ENCODE measurements around the gene PDZRN3.

The PDZRN3 gene

GRCh38 chr3:73415118-73415517 is 209.6 kb downstream of the PDZRN3 start:
- DNase-seq (ENCODE audit: low spot score) = no peak

- DNase-seq (ENCODE audit: low spot score) = no peak
Observed at GRCh38 chr3:73413619-73414018, 211.1 kb downstream of the PDZRN3 start.

- no peak for DNase-seq (ENCODE audit: low spot score)
Observed at GRCh38 chr3:73411993-73412392, 212.7 kb downstream of the PDZRN3 start.

- no peak for DNase-seq (ENCODE audit: low spot score)
Observed at GRCh38 chr3:73411545-73411944, 213.2 kb downstream of the PDZRN3 start.

- no peak for DNase-seq (ENCODE audit: low spot score)
Observed at GRCh38 chr3:73409138-73409763, 215.5 kb downstream of the PDZRN3 start.

GRCh38 chr3:73408634-73409033 is 216.1 kb downstream of the PDZRN3 start:
- DNase-seq (ENCODE audit: low spot score) = no peak

- DNase-seq (ENCODE audit: low spot score) = no peak
Observed at GRCh38 chr3:73407577-73407976, 217.2 kb downstream of the PDZRN3 start.

- no peak for DNase-seq (ENCODE audit: low spot score)
Observed at GRCh38 chr3:73405853-73406252, 218.9 kb downstream of the PDZRN3 start.

- no peak for DNase-seq (ENCODE audit: low spot score)
Observed at GRCh38 chr3:73405000-73405399, 219.7 kb downstream of the PDZRN3 start.

GRCh38 chr3:73404435-73404834 is 220.3 kb downstream of the PDZRN3 start:
- DNase-seq (ENCODE audit: low spot score) = no peak

GRCh38 chr3:73403444-73403843 is 221.3 kb downstream of the PDZRN3 start:
- DNase-seq (ENCODE audit: low spot score) = no peak

- DNase-seq (ENCODE audit: low spot score) = no peak
Observed at GRCh38 chr3:73401616-73402279, 223.0 kb downstream of the PDZRN3 start.

GRCh38 chr3:73401059-73401458 is 223.7 kb downstream of the PDZRN3 start:
- DNase-seq (ENCODE audit: low spot score) = no peak

- no peak for DNase-seq (ENCODE audit: low spot score)
Observed at GRCh38 chr3:73399666-73400253, 225.0 kb downstream of the PDZRN3 start.

GRCh38 chr3:73399106-73399505 is 225.6 kb downstream of the PDZRN3 start:
- DNase-seq (ENCODE audit: low spot score) = no peak

GRCh38 chr3:73398084-73398483 is 226.7 kb downstream of the PDZRN3 start:
- DNase-seq (ENCODE audit: low spot score) = no peak

GRCh38 chr3:73394240-73394639 is 230.5 kb downstream of the PDZRN3 start:
- DNase-seq (ENCODE audit: low spot score) = no peak

- no peak for DNase-seq (ENCODE audit: low spot score)
Observed at GRCh38 chr3:73393005-73393404, 231.7 kb downstream of the PDZRN3 start.

- DNase-seq (ENCODE audit: low spot score) = no peak
Observed at GRCh38 chr3:73391984-73392383, 232.8 kb downstream of the PDZRN3 start.

- DNase-seq (ENCODE audit: low spot score) = no peak
Observed at GRCh38 chr3:73389928-73390327, 234.8 kb downstream of the PDZRN3 start.

GRCh38 chr3:73389117-73389813 is 235.5 kb downstream of the PDZRN3 start:
- DNase-seq (ENCODE audit: low spot score) = no peak

GRCh38 chr3:73385568-73385967 is 239.2 kb downstream of the PDZRN3 start:
- peak; percentile 13 for DNase-seq (ENCODE audit: low spot score)
